ENCODE data around the gene IL31RA.

- TF ChIP-seq CTCF (IDR thresholded peaks at IDR 0.05) = no peak
- TF ChIP-seq POLR2A (IDR thresholded peaks at IDR 0.05) = no peak
These were observed 21.2 kb upstream of the IL31RA start for GRCh38 chr5:55829956-55830355.

All from suprapubic skin (tissue), 3 donors.